NT2/D1 (cell line): ENCODE measurements around the gene YJEFN3.

Experiments used
- DNase-seq: peaks from one replicate; pipeline ENCODE4 v3.0.0-alpha.2; 2011; ENCODE audit warnings: low read depth, low spot score
- H3K27me3 ChIP-seq: 2 replicates; pipeline ENCODE4 v1.6.0; 2011; ENCODE audit warnings: mild to moderate bottlenecking; ENCODE audit not compliant: insufficient read length, insufficient read depth
- H3K36me3 ChIP-seq: 2 replicates; pipeline ENCODE4 v1.6.1; 2011; ENCODE audit warnings: mild to moderate bottlenecking, low read length, mixed read lengths; ENCODE audit not compliant: insufficient read depth, insufficient read length
- H3K4me1 ChIP-seq: 2 replicates; pipeline ENCODE4 v1.5.1; 2011; ENCODE audit not compliant: insufficient read depth, insufficient read length
- H3K4me3 ChIP-seq: 2 replicates; pipeline ENCODE4 v1.5.1; 2011; ENCODE audit warnings: low read depth; ENCODE audit not compliant: insufficient read length
- H3K9ac ChIP-seq: 2 replicates; pipeline ENCODE4 v1.6.0; 2011; ENCODE audit warnings: low read depth; ENCODE audit not compliant: insufficient read length
- H3K9me3 ChIP-seq: 2 replicates; pipeline ENCODE4 v1.5.1; 2011; ENCODE audit warnings: mild to moderate bottlenecking, low read length; ENCODE audit not compliant: insufficient read depth
- SUZ12 ChIP-seq: IDR thresholded peaks from 2 replicates; pipeline ENCODE4 v1.6.1; 2011; ENCODE audit not compliant: insufficient read length, insufficient read depth; ENCODE audit errors: extremely low read depth
- YY1 ChIP-seq: IDR thresholded peaks from 2 replicates; pipeline ENCODE4 v1.6.1; 2011; ENCODE audit not compliant: insufficient read length, insufficient read depth
- ZNF274 ChIP-seq: IDR thresholded peaks from 2 replicates; pipeline ENCODE4 v1.6.1; 2011; ENCODE audit warnings: mild to moderate bottlenecking, low read depth, low read length

The YJEFN3 gene

DNA sequence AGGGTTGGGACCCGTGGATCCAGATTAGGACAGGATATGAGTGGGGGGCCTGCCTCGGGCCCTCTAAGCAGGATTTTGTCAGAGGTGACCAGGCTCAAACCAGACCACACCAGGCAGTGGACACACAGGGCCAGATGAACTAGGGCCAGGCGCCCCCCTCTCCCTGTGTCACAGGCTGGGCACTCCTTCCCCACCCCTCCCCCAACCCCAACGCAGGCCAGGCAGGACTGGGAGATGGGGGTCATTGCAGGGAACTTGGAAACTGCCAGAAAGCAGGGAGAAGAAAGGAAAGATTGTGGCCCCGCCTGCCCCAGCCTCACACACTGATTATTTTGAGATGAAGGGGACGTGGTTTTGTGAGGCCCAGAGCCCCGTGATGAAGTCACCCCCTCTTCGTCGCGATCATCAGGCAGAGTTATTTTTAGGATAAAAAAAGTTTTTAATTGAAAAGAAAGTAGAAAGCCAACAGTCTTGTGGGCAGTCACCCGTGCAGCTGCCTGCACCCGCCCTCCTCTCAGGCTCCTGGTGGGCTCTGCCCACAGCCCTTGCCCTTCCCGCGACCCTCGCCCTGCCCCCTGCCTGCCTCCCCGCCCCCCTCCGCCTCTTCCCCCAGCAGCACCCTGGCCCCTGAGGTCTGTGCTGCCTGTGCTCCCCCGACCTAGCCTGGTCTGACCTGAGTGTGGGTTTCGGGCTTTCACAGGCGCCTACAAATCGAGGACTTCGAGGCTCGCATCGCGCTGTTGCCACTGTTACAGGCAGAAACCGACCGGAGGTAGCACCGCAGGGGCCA lies 1.9 kb upstream of the YJEFN3 start:
- Histone ChIP-seq H3K36me3 (peaks cover 67% of the 10 kb centered on the region), H3K4me3 (no peak overlapping the region), H3K4me1 (peaks cover 32% of the 10 kb centered on the region), H3K9ac (peak overlapping the region; percentile 36), H3K27me3 (no peaks in the 10 kb centered on the region), H3K9me3 (no peaks in the 10 kb centered on the region)
- DNase-seq = no peak
- no peak for TF ChIP-seq SUZ12
- TF ChIP-seq ZNF274 = no peak
- TF ChIP-seq YY1 = no peak

DNA sequence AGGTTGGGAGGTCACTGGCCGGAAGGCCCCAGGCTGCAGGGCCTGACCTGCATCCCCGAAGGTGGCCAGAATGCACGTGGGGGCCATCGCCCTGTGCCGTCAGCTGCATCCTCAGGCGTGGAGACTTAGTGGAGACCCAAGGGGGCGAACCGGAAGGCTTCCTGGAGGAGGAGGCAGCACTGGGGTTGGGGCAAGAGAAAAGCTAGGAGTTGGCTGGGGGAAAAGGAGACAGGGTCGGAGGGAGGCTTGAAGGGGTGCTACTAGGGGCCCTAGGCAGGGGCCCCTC lies 1.4 kb upstream of the YJEFN3 start:
- H3K36me3 ChIP-seq = peaks cover 67% of the 10 kb centered on the region
- no peaks in the 10 kb centered on the region for H3K27me3 ChIP-seq
- no peak overlapping the region for H3K4me3 ChIP-seq
- H3K9me3 ChIP-seq = no peaks in the 10 kb centered on the region
- peaks cover 34% of the 10 kb centered on the region for H3K4me1 ChIP-seq
- H3K9ac ChIP-seq = no peak overlapping the region
- TF ChIP-seq ZNF274 (no peak), SUZ12 (no peak), YY1 (no peak)
- no peak for DNase-seq

DNA sequence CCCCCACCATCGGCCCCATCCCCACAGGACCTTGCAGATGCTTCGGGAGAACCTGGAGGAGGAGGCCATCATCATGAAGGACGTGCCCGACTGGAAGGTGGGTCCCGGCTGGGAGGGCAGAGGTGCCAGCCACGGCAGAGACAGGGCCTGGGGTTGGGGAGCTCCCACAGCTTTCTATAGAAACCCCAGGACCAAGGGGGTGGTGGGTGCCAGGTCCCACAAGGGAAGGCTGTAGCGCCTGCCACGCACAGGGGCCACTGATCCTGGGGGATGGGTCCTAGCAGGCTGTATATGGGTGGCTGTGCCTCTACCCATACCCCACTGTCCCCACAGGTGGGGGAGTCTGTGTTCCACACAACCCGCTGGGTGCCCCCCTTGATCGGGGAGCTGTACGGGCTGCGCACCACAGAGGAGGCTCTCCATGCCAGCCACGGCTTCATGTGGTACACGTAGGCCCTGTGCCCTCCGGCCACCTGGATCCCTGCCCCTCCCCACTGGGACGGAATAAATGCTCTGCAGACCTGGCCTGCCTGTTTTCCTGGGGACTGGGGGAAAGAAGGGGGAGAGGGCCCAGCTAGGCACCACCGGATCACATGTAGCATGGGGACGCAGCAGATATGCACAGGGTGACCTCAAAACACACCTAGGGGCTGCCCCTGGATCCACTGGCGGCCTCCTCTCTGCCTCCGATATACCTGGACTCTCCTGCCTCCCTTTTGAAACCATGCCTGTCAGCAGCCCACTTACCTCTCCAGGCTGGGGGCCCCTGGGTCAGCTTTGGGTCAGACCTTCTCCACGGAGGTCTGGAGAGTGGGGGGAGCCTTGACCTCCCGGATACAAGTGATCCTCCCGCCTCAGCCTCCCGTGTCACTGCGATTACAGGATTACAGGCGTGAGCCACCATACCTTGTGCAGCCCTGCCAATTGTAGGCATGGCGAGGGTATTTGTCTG lies 761 bp upstream of the YJEFN3 start:
- Histone ChIP-seq H3K9ac (no peak overlapping the region), H3K4me1 (peaks cover 41% of the 10 kb centered on the region), H3K4me3 (no peak overlapping the region), H3K27me3 (no peaks in the 10 kb centered on the region), H3K36me3 (peaks cover 73% of the 10 kb centered on the region), H3K9me3 (no peaks in the 10 kb centered on the region)
- no peak for DNase-seq
- no peak for TF ChIP-seq YY1
- no peak for TF ChIP-seq SUZ12
- no peak for TF ChIP-seq ZNF274

DNA sequence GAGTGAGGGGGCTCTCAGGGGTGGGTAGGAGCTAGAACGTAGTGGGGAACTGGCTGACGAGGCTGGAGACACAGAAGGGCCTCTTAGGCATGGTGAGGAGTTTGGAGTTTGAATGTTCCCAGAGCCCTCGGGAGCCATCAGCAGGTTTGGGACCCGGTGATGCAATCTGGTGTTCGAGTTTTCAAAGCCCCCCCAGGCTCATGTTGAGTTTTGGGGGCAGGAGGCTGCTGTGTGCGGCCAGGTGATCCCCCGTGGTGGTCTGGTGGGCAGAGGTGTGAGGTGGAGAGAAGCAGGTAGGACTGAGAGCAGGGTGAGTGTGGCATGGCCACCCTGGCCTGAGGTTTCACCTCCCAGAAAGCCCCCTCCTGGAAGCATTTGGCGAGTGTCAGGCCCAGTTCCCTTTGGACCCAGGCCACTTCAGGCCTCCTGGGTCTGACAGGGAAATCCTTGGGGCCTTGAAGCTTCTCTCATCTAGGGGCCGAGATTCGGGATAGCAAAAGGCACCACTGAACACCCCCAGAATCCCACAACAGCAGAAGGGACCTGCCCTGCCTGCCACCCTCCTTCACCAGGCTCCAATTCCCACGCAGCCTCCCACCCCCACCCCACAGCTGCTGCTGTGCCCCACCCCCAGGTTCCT lies 1.2 kb downstream of the YJEFN3 start:
- peak overlapping the region; percentile 43 for H3K9ac ChIP-seq
- no peak for DNase-seq
- peaks cover 39% of the 10 kb centered on the region for H3K4me1 ChIP-seq
- H3K9me3 ChIP-seq = no peaks in the 10 kb centered on the region
- no peaks in the 10 kb centered on the region for H3K27me3 ChIP-seq
- peaks cover 67% of the 10 kb centered on the region for H3K36me3 ChIP-seq
- no peak overlapping the region for H3K4me3 ChIP-seq
- TF ChIP-seq SUZ12 (no peak), YY1 (no peak), ZNF274 (no peak)

DNA sequence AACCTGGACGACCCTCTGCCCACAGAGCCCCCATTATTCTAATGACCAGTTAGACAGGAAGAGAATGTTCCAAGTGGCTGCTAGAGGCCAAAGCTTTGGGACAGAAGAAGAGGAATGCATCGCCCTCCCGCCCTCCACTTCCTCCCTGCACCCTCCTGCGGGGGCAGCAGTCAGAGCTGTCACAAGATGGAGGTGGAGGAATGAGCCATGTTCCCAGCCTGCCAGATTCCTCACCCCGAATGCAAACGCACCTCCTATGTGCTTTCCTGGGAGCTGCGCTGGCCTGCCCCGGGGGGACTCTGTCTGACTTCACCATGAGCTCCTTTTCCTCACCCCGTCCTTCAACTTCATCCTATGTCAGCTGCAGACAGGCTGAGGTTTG lies 1.7 kb downstream of the YJEFN3 start:
- H3K9ac ChIP-seq = no peak overlapping the region
- TF ChIP-seq ZNF274 = no peak
- TF ChIP-seq YY1 = no peak
- TF ChIP-seq SUZ12 = no peak
- DNase-seq = no peak
- no peaks in the 10 kb centered on the region for H3K9me3 ChIP-seq
- H3K36me3 ChIP-seq = peaks cover 67% of the 10 kb centered on the region
- peaks cover 35% of the 10 kb centered on the region for H3K4me1 ChIP-seq
- no peaks in the 10 kb centered on the region for H3K27me3 ChIP-seq
- no peak overlapping the region for H3K4me3 ChIP-seq

DNA sequence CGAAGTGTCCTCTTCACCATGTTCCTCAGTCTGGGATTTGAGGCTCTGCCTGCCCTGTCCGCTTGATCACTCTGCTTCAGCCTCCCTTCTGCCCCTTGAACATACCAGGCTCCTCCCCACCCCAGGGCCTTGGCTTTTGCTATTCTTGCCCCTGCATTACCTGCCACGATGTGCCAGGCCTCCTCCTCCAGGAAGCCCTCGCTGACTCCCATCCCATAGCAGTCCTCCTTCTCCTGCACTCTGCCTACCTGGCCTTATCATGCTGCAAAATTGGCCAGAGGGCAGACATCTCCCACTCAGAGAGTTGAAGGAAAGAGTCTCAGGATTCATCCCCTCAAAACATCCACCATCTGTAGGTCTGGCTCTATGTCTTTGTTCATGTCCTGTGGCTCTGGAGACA lies 2.2 kb downstream of the YJEFN3 start:
- no peaks in the 10 kb centered on the region for H3K9me3 ChIP-seq
- DNase-seq = no peak
- H3K4me1 ChIP-seq = peaks cover 30% of the 10 kb centered on the region
- TF ChIP-seq SUZ12 = no peak
- peaks cover 65% of the 10 kb centered on the region for H3K36me3 ChIP-seq
- no peak overlapping the region for H3K9ac ChIP-seq
- H3K27me3 ChIP-seq = no peaks in the 10 kb centered on the region
- H3K4me3 ChIP-seq = no peak overlapping the region
